GM12878 (cell line): Measurements from ENCODE around the gene CDK5RAP3. TPM values are rescaled to one million over a fixed set of nuclear protein-coding genes. Genes with fewer than 3 reads are reported as not detected.

ENCODE experiments used
- ATAC-seq: fragments of 200-7000 bp; cut with Tn5 transposase; 3 replicates; pipeline ENCODE4 v1.9.1; 2020; ENCODE audit warnings: mild to moderate bottlenecking, moderate library complexity
- BruUV-seq: library from RNA; stranded (reverse); fragments of 400-500 nt; replicated peaks from 2 replicates; lab custom pipeline; 2021; lab: Mats Ljungman, UMichigan
- CTCF ChIA-PET: fragments of 300-600 bp; sonication (Branson Sonifier 250); formaldehyde crosslinking; extraction: SDS; loops from one replicate; lab custom pipeline; 2021; ENCODE audit warnings: inconsistent platforms; lab: Yijun Ruan, JAX
- POLR2A ChIA-PET: fragments of 350-600 bp; formaldehyde crosslinking; extraction: SDS; loops from one replicate; lab custom pipeline; 2021; ENCODE audit warnings: inconsistent platforms; lab: Charles Lee
- RAD21 ChIA-PET: fragments of 300-600 bp; sonication (Branson Sonifier 250); formaldehyde crosslinking; loops from one replicate; lab custom pipeline; 2023; ENCODE audit warnings: antibody characterized with exemption; ENCODE audit not compliant: unreplicated experiment; lab: Charles Lee
- SMC1A ChIA-PET: fragments of 300-600 bp; sonication (Branson Sonifier 250); formaldehyde crosslinking; loops from one replicate; lab custom pipeline; 2023; ENCODE audit not compliant: unreplicated experiment, uncharacterized antibody; lab: Charles Lee
- DNase-seq: peaks from one replicate; pipeline ENCODE4 v3.0.0-alpha.2; 2011; ENCODE audit warnings: low read depth, low spot score
- FAIRE-seq: peaks from 3 replicates; lab custom pipeline; 2011; peaks lifted over from hg19 to GRCh38; lab: Jason Lieb, UNC
- H2AFZ ChIP-seq: 2 replicates; pipeline ENCODE4 v1.6.0; 2011; ENCODE audit warnings: low read depth, low read length, control low read depth; ENCODE audit not compliant: control insufficient read depth
- H3K27ac ChIP-seq: 2 replicates; pipeline ENCODE4 v1.5.1; 2011; ENCODE audit warnings: control low read depth; ENCODE audit not compliant: control insufficient read depth, insufficient read depth
- H3K27me3 ChIP-seq, 2 experiments: replicated peaks in 1 of 2; 2 replicates each; pipeline versions ENCODE4 v1.6.0 to v1.6.1; 2011; ENCODE audit warnings: low read length in 1 of 2; ENCODE audit not compliant: control insufficient read depth in 2 of 2, insufficient read depth in 2 of 2
- H3K36me3 ChIP-seq, 2 experiments: 2 replicates each; pipeline ENCODE4 v1.5.1; 2011; ENCODE audit warnings: low read length in 1 of 2; ENCODE audit not compliant: control insufficient read depth in 2 of 2, insufficient read depth in 2 of 2
- H3K4me1 ChIP-seq: 2 replicates; pipeline ENCODE4 v1.6.1; 2011; ENCODE audit warnings: mild to moderate bottlenecking, low read length, moderate library complexity, mixed read lengths; ENCODE audit not compliant: control insufficient read depth, insufficient read depth
- H3K4me2 ChIP-seq: 2 replicates; pipeline ENCODE4 v1.6.0; 2011; ENCODE audit warnings: control low read depth; ENCODE audit not compliant: control insufficient read depth, insufficient read depth
- H3K4me3 ChIP-seq: fragments of 200-600 bp; sonication (generic); 2 replicates; pipeline ENCODE4 v1.5.1; 2016
- H3K79me2 ChIP-seq: 2 replicates; pipeline ENCODE4 v1.6.0; 2011; ENCODE audit warnings: low read length; ENCODE audit not compliant: control insufficient read depth, insufficient read depth
- H3K9ac ChIP-seq: 2 replicates; pipeline ENCODE4 v1.8.0; 2011; ENCODE audit warnings: low read length, control low read depth, mixed read lengths; ENCODE audit not compliant: control insufficient read depth, insufficient read depth
- H3K9me3 ChIP-seq: replicated peaks from 3 replicates; pipeline ENCODE4 v1.5.1; 2011; ENCODE audit warnings: mild to moderate bottlenecking, low read length; ENCODE audit not compliant: control insufficient read depth, insufficient read depth
- H4K20me1 ChIP-seq: 2 replicates; pipeline ENCODE4 v1.6.0; 2011; ENCODE audit not compliant: control insufficient read depth, insufficient read depth
- ATF7 ChIP-seq: fragments of 450-650 bp; IDR thresholded peaks from 2 replicates; pipeline ENCODE4 v1.6.1; 2016; ENCODE audit warnings: low read depth, mild to moderate bottlenecking
- BRCA1 ChIP-seq: IDR thresholded peaks from 2 replicates; pipeline ENCODE4 v1.6.1; 2011; ENCODE audit warnings: low read depth, low read length, improper control_type of control experiment
- CHD1 ChIP-seq: IDR thresholded peaks from 2 replicates; pipeline ENCODE4 v1.6.1; 2012; ENCODE audit warnings: low read depth, low read length, improper control_type of control experiment
- IKZF2 ChIP-seq, 2 experiments: fragments of 450-650 bp; IDR thresholded peaks; 2 replicates each; pipeline ENCODE4 v1.6.1; 2017; ENCODE audit warnings: mild to moderate bottlenecking in 2 of 2, moderate library complexity in 2 of 2
- KDM1A ChIP-seq: fragments of 200-600 bp; sonication (generic); IDR thresholded peaks from 2 replicates; pipeline ENCODE4 v1.6.1; 2016; ENCODE audit warnings: borderline replicate concordance
- MEF2A ChIP-seq: IDR thresholded peaks from 2 replicates; pipeline ENCODE4 v1.6.1; 2011; ENCODE audit warnings: low read depth, mild to moderate bottlenecking, low read length, moderate library complexity; ENCODE audit not compliant: insufficient read depth
- MEF2B ChIP-seq: fragments of 450-650 bp; IDR thresholded peaks from 2 replicates; pipeline ENCODE4 v1.6.1; 2018; ENCODE audit warnings: mild to moderate bottlenecking, moderate library complexity; ENCODE audit not compliant: partially characterized antibody, poor library complexity, severe bottlenecking
- MTA2 ChIP-seq: fragments of 450-650 bp; IDR thresholded peaks from 2 replicates; pipeline ENCODE4 v1.6.1; 2016; ENCODE audit warnings: low read depth, mild to moderate bottlenecking, moderate library complexity
- NFYA ChIP-seq: IDR thresholded peaks from 2 replicates; pipeline ENCODE4 v1.6.1; 2011; ENCODE audit warnings: low read depth, mild to moderate bottlenecking, low read length, improper control_type of control experiment, borderline replicate concordance
- NR2C1 ChIP-seq: fragments of 450-650 bp; IDR thresholded peaks from 2 replicates; pipeline ENCODE4 v1.6.1; 2017; ENCODE audit warnings: antibody characterized with exemption, mild to moderate bottlenecking, moderate library complexity
- PAX5 ChIP-seq: IDR thresholded peaks from 2 replicates; pipeline ENCODE4 v1.6.1; 2011; ENCODE audit warnings: low read depth, low read length, borderline replicate concordance
- RBBP5 ChIP-seq: fragments of 200-600 bp; sonication (generic); conservative IDR thresholded peaks from 2 replicates; pipeline ENCODE4 v1.6.1; 2016
- SP1 ChIP-seq: IDR thresholded peaks from one replicate; pipeline ENCODE4 v1.6.1; 2011; ENCODE audit warnings: low read depth, low read length
- TBL1XR1 ChIP-seq: IDR thresholded peaks from 2 replicates; pipeline ENCODE4 v1.6.1; 2012; ENCODE audit warnings: low read depth, low read length, improper control_type of control experiment
- TCF12 ChIP-seq: IDR thresholded peaks from 2 replicates; pipeline ENCODE4 v1.6.1; 2011; ENCODE audit warnings: low read depth, mild to moderate bottlenecking, low read length
- ZNF24 ChIP-seq: fragments of 450-650 bp; IDR thresholded peaks from 2 replicates; pipeline ENCODE4 v1.6.1; 2017; ENCODE audit warnings: antibody characterized with exemption, mild to moderate bottlenecking
- ZNF274 ChIP-seq: IDR thresholded peaks from one replicate; pipeline ENCODE4 v1.8.0; 2011; ENCODE audit not compliant: insufficient read length, insufficient read depth
- WGBS: methylation state at CpG from one replicate; pipeline ENCODE4 v1.1.6; 2016; ENCODE audit warnings: low lambda C conversion rate; ENCODE audit not compliant: insufficient replicate concordance, insufficient coverage; ENCODE audit errors: missing lambda C conversion rate; 5-methylcytosine and 5-hydroxymethylcytosine counted together
- in situ Hi-C: fragments of 300-500 bp; cut with MboI; formaldehyde crosslinking; loops from 9 replicates; pipeline ENCODE4 v1.14.3; 2018; ENCODE audit warnings: mixed read lengths
- intact Hi-C: fragments of 100-400 bp; cut with micrococcal nuclease; formaldehyde crosslinking; loops from one replicate; pipeline ENCODE4 v1.14.2; 2022; ENCODE audit not compliant: unreplicated experiment
- polyA plus RNA-seq, 11 experiments: library from polyadenylated mRNA; depleted of rRNA in 4 of 11; unstranded in 6 of 11; stranded (reverse) in 5 of 11; fragments of >200 nt; fragmentation: Nextera tagmentation in 4 of 11; fragmentation: Illumina TruSeq in 1 of 11; extraction: Ambion mirVana in 4 of 11; extraction: Trizol in 1 of 11; gene quantifications; 1 replicate in 1 of 11; 2 replicates in 10 of 11; pipeline versions ENCODE4 v1.2.1 to v1.2.3, GENCODE V29; 2011 to 2016; ENCODE audit warnings: inconsistent platforms in 2 of 11, missing spikeins in 2 of 11, low read depth in 1 of 11
- total RNA-seq, 4 experiments: library from RNA; depleted of rRNA in 3 of 4; stranded (reverse); fragments of >200 nt in 3 of 4; fragmentation: Illumina TruSeq in 1 of 4; extraction: Trizol in 1 of 4; gene quantifications; 2 replicates each; pipeline versions ENCODE4 v1.2.1 to v1.2.3, GENCODE V29; 2013 to 2021
- TF ChIP-seq, protein P1 (sequence below): IDR thresholded peaks from 2 replicates; pipeline ENCODE4 v1.6.1; 2012; ENCODE audit warnings: improper control_type of control experiment, low read depth, low read length; ENCODE audit not compliant: insufficient replicate concordance

Gene CDK5RAP3
- total and polyA plus RNA-seq, 10 of the 15 experiments (the other 5 are each of a cell fraction or from before 2014, with no cell fraction given): 69.4 to 237 (median 160) TPM

DNA sequence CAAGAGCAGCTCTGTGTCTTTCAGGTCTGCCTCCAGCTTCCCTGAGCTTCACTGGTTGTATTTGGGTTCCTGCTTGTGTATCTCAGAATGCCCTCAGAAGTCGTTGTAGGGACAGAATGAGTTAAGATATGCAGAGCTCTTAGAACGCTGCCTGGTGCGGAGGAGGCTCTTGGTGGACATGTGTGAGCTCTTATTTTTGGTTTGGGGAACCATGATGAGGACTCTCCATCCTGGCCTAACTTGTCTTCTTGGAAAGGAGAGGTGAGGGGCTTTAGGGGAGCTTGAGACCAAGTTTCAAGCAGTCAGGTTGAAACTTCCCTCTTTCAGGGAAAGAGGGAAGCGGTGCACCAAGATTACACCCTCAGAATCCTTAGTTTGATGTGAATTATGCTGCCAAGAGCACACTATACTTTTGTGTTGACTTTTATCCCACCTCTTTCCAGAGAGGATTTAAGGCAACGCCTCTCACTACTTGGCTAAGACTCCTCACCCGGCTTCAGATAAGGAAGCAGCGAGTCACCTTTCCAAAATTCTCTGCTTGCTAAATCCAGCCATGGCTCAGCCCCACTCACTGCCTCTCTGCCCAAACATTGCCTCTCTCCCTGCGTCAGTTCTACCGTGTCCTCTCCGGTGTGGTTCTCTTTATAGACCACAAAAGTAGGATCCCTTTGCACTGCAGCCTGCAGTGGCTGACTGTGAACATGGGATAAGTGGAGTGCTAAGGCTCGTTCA lies 12.7 kb downstream of the CDK5RAP3 start:
- BruUV-seq: no TSS peak
- H3K36me3 ChIP-seq: peaks cover 16 to 33% of the 10 kb centered on the region in 2 experiments; a peak in 3 of 4 replicates
- RAD21 ChIA-PET: interaction anchor here (0.8 to 1.8 kb wide), 3 partner anchors 12 to 42 kb away, joined by 3 to 6 read pairs (median 4); no protein-coding TSS in a partner anchor
- TF ChIP-seq TBL1XR1 (no peak), SP1 (no peak), IKZF2 (IDR thresholded peaks at IDR 0.05) (no peak), MEF2A (no peak), ATF7 (no peak), PAX5 (no peak), BRCA1 (no peak), RBBP5 (no peak), NR2C1 (no peak), MTA2 (no peak), MEF2B (no peak), ZNF274 (no peak), TCF12 (no peak), ZNF24 (no peak), CHD1 (no peak), NFYA (no peak), KDM1A (no peak)
- TF ChIP-seq, protein P1, sequence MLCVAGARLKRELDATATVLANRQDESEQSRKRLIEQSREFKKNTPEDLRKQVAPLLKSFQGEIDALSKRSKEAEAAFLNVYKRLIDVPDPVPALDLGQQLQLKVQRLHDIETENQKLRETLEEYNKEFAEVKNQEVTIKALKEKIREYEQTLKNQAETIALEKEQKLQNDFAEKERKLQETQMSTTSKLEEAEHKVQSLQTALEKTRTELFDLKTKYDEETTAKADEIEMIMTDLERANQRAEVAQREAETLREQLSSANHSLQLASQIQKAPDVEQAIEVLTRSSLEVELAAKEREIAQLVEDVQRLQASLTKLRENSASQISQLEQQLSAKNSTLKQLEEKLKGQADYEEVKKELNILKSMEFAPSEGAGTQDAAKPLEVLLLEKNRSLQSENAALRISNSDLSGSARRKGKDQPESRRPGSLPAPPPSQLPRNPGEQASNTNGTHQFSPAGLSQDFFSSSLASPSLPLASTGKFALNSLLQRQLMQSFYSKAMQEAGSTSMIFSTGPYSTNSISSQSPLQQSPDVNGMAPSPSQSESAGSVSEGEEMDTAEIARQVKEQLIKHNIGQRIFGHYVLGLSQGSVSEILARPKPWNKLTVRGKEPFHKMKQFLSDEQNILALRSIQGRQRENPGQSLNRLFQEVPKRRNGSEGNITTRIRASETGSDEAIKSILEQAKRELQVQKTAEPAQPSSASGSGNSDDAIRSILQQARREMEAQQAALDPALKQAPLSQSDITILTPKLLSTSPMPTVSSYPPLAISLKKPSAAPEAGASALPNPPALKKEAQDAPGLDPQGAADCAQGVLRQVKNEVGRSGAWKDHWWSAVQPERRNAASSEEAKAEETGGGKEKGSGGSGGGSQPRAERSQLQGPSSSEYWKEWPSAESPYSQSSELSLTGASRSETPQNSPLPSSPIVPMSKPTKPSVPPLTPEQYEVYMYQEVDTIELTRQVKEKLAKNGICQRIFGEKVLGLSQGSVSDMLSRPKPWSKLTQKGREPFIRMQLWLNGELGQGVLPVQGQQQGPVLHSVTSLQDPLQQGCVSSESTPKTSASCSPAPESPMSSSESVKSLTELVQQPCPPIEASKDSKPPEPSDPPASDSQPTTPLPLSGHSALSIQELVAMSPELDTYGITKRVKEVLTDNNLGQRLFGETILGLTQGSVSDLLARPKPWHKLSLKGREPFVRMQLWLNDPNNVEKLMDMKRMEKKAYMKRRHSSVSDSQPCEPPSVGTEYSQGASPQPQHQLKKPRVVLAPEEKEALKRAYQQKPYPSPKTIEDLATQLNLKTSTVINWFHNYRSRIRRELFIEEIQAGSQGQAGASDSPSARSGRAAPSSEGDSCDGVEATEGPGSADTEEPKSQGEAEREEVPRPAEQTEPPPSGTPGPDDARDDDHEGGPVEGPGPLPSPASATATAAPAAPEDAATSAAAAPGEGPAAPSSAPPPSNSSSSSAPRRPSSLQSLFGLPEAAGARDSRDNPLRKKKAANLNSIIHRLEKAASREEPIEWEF: no peak
- no peaks in the 10 kb centered on the region for H4K20me1 ChIP-seq
- H3K9me3 ChIP-seq: no peaks in the 10 kb centered on the region
- no peaks in the 10 kb centered on the region for H3K79me2 ChIP-seq
- H3K4me1 ChIP-seq: peaks cover under 1% of the 10 kb centered on the region
- 98% methylated on average over 11 of the region's 11 CpGs for WGBS
- POLR2A ChIA-PET: interaction anchor here (0.6 to 0.9 kb wide), 4 partner anchors 9 to 57 kb away, joined by 3 read pairs; partner anchors contain the start of gene CDK5RAP3
- DNase-seq (no peak), FAIRE-seq (no peak), ATAC-seq (no peak)
- H3K9ac ChIP-seq: no peak overlapping the region
- in situ Hi-C loops: loop anchor here (5.0 kb wide), 1 partner anchor 34 kb away; no protein-coding TSS in a partner anchor
- intact Hi-C loops: no loop called here
- no peak overlapping the region for H3K4me2 ChIP-seq
- CTCF ChIA-PET: interaction anchor here (1.3 to 12.3 kb wide), 2 partner anchors 13 to 33 kb away, joined by 4 to 454 read pairs; partner anchors contain the start of gene CDK5RAP3
- SMC1A ChIA-PET: interaction anchor here (2.9 to 17.2 kb wide), 2 partner anchors 28 to 34 kb away, joined by 8 to 332 read pairs; no protein-coding TSS in a partner anchor
- H3K27ac ChIP-seq: no peak overlapping the region
- no peak overlapping the region for H3K4me3 ChIP-seq
- no peaks in the 10 kb centered on the region for H3K27me3 ChIP-seq
- no peak overlapping the region for H2AFZ ChIP-seq
